ENCODE data around the gene OTOGL.

OTOGL gene

DNA sequence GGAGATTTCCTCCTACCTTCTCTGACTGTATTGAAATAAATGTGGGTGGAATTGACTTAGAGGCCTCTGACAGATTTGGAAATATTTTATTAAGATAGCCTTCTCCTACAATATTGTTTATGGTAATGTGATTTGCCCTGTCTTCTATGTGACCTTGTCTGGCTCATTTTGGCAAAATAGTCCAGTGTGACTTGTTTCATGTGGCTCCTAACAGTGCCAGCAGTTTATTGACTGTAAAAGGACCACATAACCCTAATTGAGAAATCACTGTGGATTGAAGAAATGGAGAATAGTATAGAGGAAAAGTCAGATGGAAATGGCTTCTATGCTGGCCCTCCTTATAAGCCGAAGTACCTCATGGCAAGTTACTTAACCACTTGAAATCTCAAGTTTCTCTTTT, 173.8 kb downstream of the OTOGL start:
- POLR2A ChIA-PET, result no interaction called here
- CTCF ChIA-PET, result no interaction called here
- TF ChIP-seq, protein P1, sequence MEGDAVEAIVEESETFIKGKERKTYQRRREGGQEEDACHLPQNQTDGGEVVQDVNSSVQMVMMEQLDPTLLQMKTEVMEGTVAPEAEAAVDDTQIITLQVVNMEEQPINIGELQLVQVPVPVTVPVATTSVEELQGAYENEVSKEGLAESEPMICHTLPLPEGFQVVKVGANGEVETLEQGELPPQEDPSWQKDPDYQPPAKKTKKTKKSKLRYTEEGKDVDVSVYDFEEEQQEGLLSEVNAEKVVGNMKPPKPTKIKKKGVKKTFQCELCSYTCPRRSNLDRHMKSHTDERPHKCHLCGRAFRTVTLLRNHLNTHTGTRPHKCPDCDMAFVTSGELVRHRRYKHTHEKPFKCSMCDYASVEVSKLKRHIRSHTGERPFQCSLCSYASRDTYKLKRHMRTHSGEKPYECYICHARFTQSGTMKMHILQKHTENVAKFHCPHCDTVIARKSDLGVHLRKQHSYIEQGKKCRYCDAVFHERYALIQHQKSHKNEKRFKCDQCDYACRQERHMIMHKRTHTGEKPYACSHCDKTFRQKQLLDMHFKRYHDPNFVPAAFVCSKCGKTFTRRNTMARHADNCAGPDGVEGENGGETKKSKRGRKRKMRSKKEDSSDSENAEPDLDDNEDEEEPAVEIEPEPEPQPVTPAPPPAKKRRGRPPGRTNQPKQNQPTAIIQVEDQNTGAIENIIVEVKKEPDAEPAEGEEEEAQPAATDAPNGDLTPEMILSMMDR (IDR thresholded peaks at IDR 0.05; ENCODE audit: control extremely low read depth, extremely low read depth, low read depth, missing control alignments), result no peak
- DNase-seq (ENCODE audit: extremely low spot score), result no peak

DNA sequence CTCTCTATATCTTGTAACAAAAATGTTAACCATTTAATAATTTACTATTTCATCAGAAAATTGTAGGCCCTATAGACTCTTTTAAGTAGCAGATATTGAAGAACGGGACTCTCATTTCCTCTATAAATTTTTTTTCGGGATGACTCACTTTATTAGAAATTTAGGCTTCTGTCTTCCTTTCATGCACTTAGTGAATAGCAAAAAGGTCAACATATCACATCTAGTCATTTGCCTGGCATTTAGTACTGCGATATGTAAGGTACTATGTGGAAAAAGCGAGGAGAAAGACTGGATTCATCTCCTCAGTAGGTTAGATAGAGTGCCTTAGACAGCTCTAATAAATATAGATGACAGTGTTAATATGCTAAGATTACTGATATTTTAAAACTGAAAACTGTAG, 178.4 kb downstream of the OTOGL start:
- no peak for DNase-seq (ENCODE audit: extremely low spot score)
- TF ChIP-seq, protein P1 (IDR thresholded peaks at IDR 0.05; ENCODE audit: control extremely low read depth, extremely low read depth, low read depth, missing control alignments), result no peak
- CTCF ChIA-PET, result interaction anchor here (1.2 to 3.0 kb wide), 2 partner anchors 11 kb away, joined by 3 to 10 read pairs; no protein-coding TSS in a partner anchor
- POLR2A ChIA-PET, result no interaction called here

DNA sequence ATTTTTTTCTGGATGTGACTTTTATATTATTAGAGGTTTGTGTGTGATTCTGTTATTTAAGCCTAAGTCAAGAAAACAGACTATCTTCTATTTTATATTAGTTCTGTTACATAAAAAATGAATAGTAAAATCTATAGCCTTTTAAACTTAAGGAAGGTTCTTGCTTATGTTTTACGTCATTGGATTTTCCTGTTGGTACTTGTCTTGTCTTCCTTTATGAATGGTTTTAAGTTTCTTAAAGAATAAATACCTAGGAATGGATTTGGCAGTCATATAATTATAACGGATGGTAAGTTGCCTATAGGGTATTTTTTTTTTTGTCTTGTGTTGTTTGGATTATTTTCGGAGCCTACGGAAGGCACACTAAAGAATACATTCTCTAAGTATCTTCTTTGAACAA, 182.9 kb downstream of the OTOGL start:
- DNase-seq (ENCODE audit: extremely low spot score), result no peak
- CTCF ChIA-PET, result no interaction called here

DNA sequence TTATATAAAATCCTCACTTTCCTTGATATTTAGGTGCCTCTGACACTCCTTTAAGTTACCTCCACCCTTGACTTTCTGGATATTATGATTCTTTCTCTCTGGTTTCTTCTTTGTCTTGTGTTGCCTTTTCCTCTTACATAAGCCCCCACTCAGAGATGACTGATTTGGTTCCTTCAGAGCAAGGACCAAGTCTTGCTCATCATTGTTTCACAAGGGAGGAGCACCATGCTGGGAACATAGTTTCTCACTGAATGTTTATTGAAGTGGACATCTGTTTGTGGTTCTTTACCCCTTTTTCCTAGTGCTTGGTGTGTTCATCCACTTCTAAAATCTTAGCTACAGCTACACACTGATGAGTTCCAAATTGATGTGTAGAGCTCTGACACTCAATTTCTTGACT, 183.4 kb downstream of the OTOGL start:
- ChIA-PET POLR2A (no interaction called here), CTCF (interaction anchor here (1.0 to 1.7 kb wide), 3 partner anchors 8 to 12 kb away, joined by 3 to 5 read pairs (median 5); no protein-coding TSS in a partner anchor)
- TF ChIP-seq, protein P1 (IDR thresholded peaks at IDR 0.05; ENCODE audit: control extremely low read depth, extremely low read depth, low read depth, missing control alignments), result no peak
- DNase-seq (ENCODE audit: extremely low spot score), result no peak

More for the DNA sequence above, 182.9 kb downstream of the OTOGL start:
- TF ChIP-seq, protein P1 (IDR thresholded peaks at IDR 0.05; ENCODE audit: control extremely low read depth, extremely low read depth, low read depth, missing control alignments), result no peak
- POLR2A ChIA-PET, result no interaction called here

DNA sequence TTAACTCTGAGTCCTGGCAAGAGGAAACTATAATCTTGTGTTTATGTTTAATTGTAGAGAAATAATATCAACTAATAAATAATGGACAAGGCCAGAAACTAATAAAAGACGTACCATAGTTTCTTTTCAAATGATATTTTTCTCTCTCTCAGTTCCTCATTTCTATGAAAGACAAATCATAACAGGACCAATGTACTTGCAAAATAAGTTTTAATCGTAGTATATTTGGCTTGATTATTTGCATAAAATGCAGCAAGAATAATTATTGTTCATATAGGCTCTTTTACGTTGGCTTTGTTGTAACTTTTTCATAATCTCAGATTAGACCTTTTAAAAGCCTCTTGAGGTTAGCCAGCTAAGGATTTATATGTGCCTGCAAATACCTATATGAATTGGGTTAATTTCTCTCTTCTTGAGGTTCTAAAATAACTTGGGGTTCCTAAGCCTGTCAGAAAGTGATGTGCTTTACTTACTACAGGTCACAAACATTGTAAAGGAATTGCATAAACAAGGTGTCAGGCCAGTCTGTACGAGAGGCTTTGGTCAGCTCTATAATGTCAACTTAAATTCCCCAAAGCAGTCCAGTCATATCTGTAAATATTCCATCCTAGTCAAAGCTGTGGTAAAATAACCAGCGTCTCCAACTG, 191.9 kb downstream of the OTOGL start:
- ChIA-PET CTCF (no interaction called here), POLR2A (no interaction called here)
- DNase-seq (ENCODE audit: extremely low spot score), result no peak
- TF ChIP-seq, protein P1 (IDR thresholded peaks at IDR 0.05; ENCODE audit: control extremely low read depth, extremely low read depth, low read depth, missing control alignments), result no peak

DNA sequence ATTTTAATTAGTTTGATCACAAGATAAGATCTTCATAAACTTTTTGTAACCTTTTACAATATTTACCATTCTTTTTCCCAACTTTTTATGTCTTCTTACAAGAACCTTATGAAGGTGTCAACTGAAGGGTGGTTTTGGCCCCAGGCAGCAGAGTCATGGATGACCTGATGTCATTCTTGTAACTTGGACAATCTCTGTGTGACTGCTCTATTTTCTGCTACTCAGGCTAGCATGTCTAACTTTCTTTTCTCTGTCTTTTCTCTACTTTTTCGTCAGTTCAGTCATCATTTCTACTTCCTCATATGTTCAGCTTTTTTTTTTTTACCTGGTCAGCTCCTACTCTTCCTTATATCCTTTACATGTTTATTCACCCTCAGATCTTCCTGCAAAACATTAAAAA, 194.0 kb downstream of the OTOGL start:
- CTCF ChIA-PET, result interaction anchor here (0.8 to 1.0 kb wide), 3 partner anchors 17 to 23 kb away, joined by 3 read pairs; no protein-coding TSS in a partner anchor
- TF ChIP-seq, protein P1 (IDR thresholded peaks at IDR 0.05; ENCODE audit: control extremely low read depth, extremely low read depth, low read depth, missing control alignments), result no peak
- no peak for DNase-seq (ENCODE audit: extremely low spot score)
- POLR2A ChIA-PET, result no interaction called here
